ENCODE results near the gene PDLIM1.

DNA sequence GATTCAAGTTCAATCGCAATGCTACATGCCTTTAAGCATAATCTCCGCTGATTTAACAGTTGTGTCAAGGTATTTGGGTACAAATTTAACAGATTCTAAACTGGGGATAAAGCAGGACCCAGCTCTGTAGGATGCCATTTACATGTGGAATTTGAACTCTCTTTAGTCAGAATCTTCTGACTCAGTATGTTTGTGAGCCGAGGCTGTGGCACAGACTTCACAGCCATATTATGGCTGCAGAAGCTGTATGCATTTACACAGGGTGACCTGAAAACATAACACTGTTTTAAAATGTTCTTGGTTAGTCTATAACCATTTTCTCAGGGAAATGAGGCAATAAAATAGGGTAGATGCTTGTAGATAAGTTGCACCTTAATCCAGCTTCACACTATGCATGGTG lies 8.7 kb downstream of the PDLIM1 start:
- TF ChIP-seq, protein P1, sequence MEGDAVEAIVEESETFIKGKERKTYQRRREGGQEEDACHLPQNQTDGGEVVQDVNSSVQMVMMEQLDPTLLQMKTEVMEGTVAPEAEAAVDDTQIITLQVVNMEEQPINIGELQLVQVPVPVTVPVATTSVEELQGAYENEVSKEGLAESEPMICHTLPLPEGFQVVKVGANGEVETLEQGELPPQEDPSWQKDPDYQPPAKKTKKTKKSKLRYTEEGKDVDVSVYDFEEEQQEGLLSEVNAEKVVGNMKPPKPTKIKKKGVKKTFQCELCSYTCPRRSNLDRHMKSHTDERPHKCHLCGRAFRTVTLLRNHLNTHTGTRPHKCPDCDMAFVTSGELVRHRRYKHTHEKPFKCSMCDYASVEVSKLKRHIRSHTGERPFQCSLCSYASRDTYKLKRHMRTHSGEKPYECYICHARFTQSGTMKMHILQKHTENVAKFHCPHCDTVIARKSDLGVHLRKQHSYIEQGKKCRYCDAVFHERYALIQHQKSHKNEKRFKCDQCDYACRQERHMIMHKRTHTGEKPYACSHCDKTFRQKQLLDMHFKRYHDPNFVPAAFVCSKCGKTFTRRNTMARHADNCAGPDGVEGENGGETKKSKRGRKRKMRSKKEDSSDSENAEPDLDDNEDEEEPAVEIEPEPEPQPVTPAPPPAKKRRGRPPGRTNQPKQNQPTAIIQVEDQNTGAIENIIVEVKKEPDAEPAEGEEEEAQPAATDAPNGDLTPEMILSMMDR (IDR thresholded peaks at IDR 0.05) = no peak
- TF ChIP-seq POLR2A (IDR thresholded peaks at IDR 0.05) = no peak

All from ovary (tissue), 3 donors.